ENCODE data around the gene RERG.

GRCh38 chr12:15168026-15168678 is 53.1 kb downstream of the RERG start:
- TF ChIP-seq CTCF (conservative IDR thresholded peaks at IDR 0.05; ENCODE audit: low read length) (no peak), EZH2phosphoT487 (IDR thresholded peaks at IDR 0.05; ENCODE audit: borderline replicate concordance, low read depth, low read length) (no peak)

Measured in OCI-LY7 (cell line).